ENCODE measurements around the gene HINFP. TPM values are rescaled to one million over a fixed set of nuclear protein-coding genes. Genes with fewer than 3 reads are reported as not detected.

Gene HINFP
- total RNA-seq, 1 experiment from 2014 or later = 42.4 TPM

DNA sequence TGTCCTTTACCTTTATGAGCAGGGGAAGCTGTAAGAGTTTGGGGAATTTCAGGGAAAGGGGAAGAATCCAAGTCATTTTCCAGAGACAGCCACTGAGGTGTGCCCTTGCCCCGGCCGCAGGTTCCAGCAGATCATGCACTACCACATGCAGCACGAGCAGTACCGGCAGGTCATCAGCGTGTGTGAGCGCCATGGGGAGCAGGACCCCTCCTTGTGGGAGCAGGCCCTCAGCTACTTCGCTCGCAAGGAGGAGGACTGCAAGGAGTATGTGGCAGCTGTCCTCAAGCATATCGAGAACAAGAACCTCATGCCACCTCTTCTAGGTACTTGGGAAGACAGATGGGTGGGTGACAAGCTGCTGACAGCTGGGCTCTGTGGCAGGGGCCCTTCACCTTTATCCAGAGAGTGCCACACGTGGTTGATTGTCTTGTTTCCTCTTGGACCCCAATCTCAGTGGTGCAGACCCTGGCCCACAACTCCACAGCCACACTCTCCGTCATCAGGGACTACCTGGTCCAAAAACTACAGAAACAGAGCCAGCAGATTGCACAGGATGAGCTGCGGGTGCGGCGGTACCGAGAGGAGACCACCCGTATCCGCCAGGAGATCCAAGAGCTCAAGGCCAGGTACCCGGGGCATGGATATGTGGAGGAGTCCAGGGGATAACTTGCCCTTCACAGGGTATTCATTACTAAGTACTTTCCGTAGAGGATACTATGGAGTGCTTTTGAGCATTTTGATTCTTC is 42.5 kb upstream of the HINFP start:
- no peak overlapping the region for H2AK5ac ChIP-seq (ENCODE audit: insufficient read length, low read length)
- no peaks in the 10 kb centered on the region for H4K20me1 ChIP-seq (ENCODE audit: control insufficient read depth, insufficient read depth, insufficient read length)
- Mint-ChIP-seq H3K9me3 (no peaks in the 10 kb centered on the region), H3K4me3 (no peak overlapping the region), H3K36me3 (ENCODE audit: insufficient read depth in 1 of 3, low read depth in 3 of 3) (peaks cover 18 to 74% (median 55%) of the 10 kb centered on the region in 3 experiments; a peak in 6 of 7 replicates), H3K27ac (no peak overlapping the region), H3K4me1 (no peaks in the 10 kb centered on the region), H3K27me3 (ENCODE audit: low read depth) (no peaks in the 10 kb centered on the region)
- no peak overlapping the region for H3K4me2 ChIP-seq (ENCODE audit: insufficient read depth, insufficient read length, low read length)
- no peaks in the 10 kb centered on the region for H3K4me1 ChIP-seq (ENCODE audit: insufficient read depth, low read length)
- no peak overlapping the region for H2BK15ac ChIP-seq (ENCODE audit: low read depth, low read length)
- H3K56ac ChIP-seq (ENCODE audit: insufficient read length, low read depth, low read length) = no peak overlapping the region
- H3K79me2 ChIP-seq (ENCODE audit: insufficient read depth, low read length) = no peaks in the 10 kb centered on the region
- H2BK20ac ChIP-seq (ENCODE audit: low read depth, low read length, poor library complexity, severe bottlenecking) = no peak overlapping the region
- H3K27ac ChIP-seq (ENCODE audit: insufficient read length, low read depth, low read length) = no peak overlapping the region
- H3K14ac ChIP-seq (ENCODE audit: insufficient read depth, low read length) = no peak overlapping the region
- no peaks in the 10 kb centered on the region for H3K27me3 ChIP-seq (ENCODE audit: insufficient read depth, low read length)
- no CpG with 5 or more reads among the region's 19 CpGs for WGBS (ENCODE audit: extremely low coverage, insufficient read length, low lambda C conversion rate)
- H2BK120ac ChIP-seq (ENCODE audit: low read depth, low read length, poor library complexity, severe bottlenecking) = no peak overlapping the region
- no peak overlapping the region for H2BK12ac ChIP-seq (ENCODE audit: insufficient read length, low read depth, low read length)
- H3K9me3 ChIP-seq (ENCODE audit: control insufficient read depth, low read depth, low read length) = no peaks in the 10 kb centered on the region
- TF ChIP-seq, protein P1, sequence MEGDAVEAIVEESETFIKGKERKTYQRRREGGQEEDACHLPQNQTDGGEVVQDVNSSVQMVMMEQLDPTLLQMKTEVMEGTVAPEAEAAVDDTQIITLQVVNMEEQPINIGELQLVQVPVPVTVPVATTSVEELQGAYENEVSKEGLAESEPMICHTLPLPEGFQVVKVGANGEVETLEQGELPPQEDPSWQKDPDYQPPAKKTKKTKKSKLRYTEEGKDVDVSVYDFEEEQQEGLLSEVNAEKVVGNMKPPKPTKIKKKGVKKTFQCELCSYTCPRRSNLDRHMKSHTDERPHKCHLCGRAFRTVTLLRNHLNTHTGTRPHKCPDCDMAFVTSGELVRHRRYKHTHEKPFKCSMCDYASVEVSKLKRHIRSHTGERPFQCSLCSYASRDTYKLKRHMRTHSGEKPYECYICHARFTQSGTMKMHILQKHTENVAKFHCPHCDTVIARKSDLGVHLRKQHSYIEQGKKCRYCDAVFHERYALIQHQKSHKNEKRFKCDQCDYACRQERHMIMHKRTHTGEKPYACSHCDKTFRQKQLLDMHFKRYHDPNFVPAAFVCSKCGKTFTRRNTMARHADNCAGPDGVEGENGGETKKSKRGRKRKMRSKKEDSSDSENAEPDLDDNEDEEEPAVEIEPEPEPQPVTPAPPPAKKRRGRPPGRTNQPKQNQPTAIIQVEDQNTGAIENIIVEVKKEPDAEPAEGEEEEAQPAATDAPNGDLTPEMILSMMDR (conservative IDR thresholded peaks at IDR 0.05) = no peak
- no peak overlapping the region for H3K4ac ChIP-seq (ENCODE audit: low read depth, low read length)
- H3K79me1 ChIP-seq (ENCODE audit: insufficient read depth, low read depth, low read length, poor library complexity, severe bottlenecking) = peaks cover 3% of the 10 kb centered on the region
- no peaks in the 10 kb centered on the region for H3K23me2 ChIP-seq (ENCODE audit: insufficient read length, low read depth, low read length, poor library complexity, severe bottlenecking)
- no peak for DNase-seq
- no peak overlapping the region for H3K9ac ChIP-seq (ENCODE audit: extremely low read depth, insufficient read length, low read length)
- H3T11ph ChIP-seq (ENCODE audit: low read length) = no peak overlapping the region
- no peak overlapping the region for H4K8ac ChIP-seq (replicated peaks; ENCODE audit: insufficient read length, low read depth, low read length)
- no peak overlapping the region for H2BK5ac ChIP-seq (ENCODE audit: insufficient read length, low read length)
- no peak overlapping the region for H2AFZ ChIP-seq (ENCODE audit: low read length)
- H4K5ac ChIP-seq (ENCODE audit: insufficient read length, low read depth, low read length) = no peak overlapping the region
- no peak overlapping the region for H4K91ac ChIP-seq (ENCODE audit: insufficient read length, low read depth, low read length)
- no peak overlapping the region for H3K23ac ChIP-seq (ENCODE audit: insufficient read length, low read depth, low read length)
- H3K18ac ChIP-seq (ENCODE audit: insufficient read length, low read depth, low read length) = no peak overlapping the region

Data from H9 (cell line).